Measurements from ENCODE around the gene CCPG1.
"Not testable (repeated sequence)": the region's sequence is repeated elsewhere in the genome, so short reads cannot be mapped to it uniquely, and the experiment has no call there.

Gene CCPG1

GRCh38 chr15:55446379-55447029 lies 38.3 kb upstream of the CCPG1 start:
- H3K27ac ChIP-seq (replicated peaks; ENCODE audit: low read length); H3K18ac ChIP-seq (ENCODE audit: low read length); H3K27me3 ChIP-seq (ENCODE audit: control insufficient read depth in 3 of 3, insufficient read depth in 3 of 3, low read depth in 1 of 3, low read length in 3 of 3); H3K4me2 ChIP-seq (ENCODE audit: insufficient read depth, low read length, poor library complexity, severe bottlenecking); H3K4me3 ChIP-seq (ENCODE audit: low read length in 2 of 2); DNase-seq (ENCODE audit: low spot score); H3K4ac ChIP-seq (ENCODE audit: low read length); H3K36me3 ChIP-seq (replicated peaks in 1 of 2; ENCODE audit: control insufficient read depth in 2 of 2, insufficient read depth in 2 of 2, low read length in 2 of 2); H2BK5ac ChIP-seq (ENCODE audit: low read length); H3K23ac ChIP-seq (ENCODE audit: low read depth, low read length, poor library complexity); H4K91ac ChIP-seq (ENCODE audit: low read depth, low read length, poor library complexity); H3K14ac ChIP-seq (ENCODE audit: low read length); H4K8ac ChIP-seq (ENCODE audit: low read depth, low read length); H2AK5ac ChIP-seq (ENCODE audit: low read depth, low read length); H2BK15ac ChIP-seq (ENCODE audit: low read length); H3K4me1 ChIP-seq (ENCODE audit: control insufficient read depth in 2 of 2, insufficient read depth in 1 of 2, low read depth in 1 of 2, low read length in 2 of 2); H3K79me1 ChIP-seq (ENCODE audit: low read depth, low read length); H2BK12ac ChIP-seq (ENCODE audit: low read length); H3K9ac ChIP-seq (ENCODE audit: low read depth, low read length, poor library complexity); H3K9me3 ChIP-seq (replicated peaks in 1 of 2; ENCODE audit: control insufficient read depth in 2 of 2, insufficient read depth in 1 of 2, low read depth in 1 of 2, low read length in 2 of 2); H2BK120ac ChIP-seq (ENCODE audit: low read depth, low read length); H2AFZ ChIP-seq (ENCODE audit: low read length): not testable (repeated sequence)
- WGBS, 2 donors (ENCODE audit: extremely low coverage in 2 of 2, insufficient read length in 2 of 2, insufficient replicate concordance in 1 of 2), result no CpG with 5 or more reads among the region's 41 CpGs

- H2BK120ac ChIP-seq (ENCODE audit: low read depth, low read length); H2AK5ac ChIP-seq (ENCODE audit: low read depth, low read length); H3K4me2 ChIP-seq (ENCODE audit: insufficient read depth, low read length, poor library complexity, severe bottlenecking); H2BK5ac ChIP-seq (ENCODE audit: low read length); H3K18ac ChIP-seq (ENCODE audit: low read length); H3K14ac ChIP-seq (ENCODE audit: low read length); DNase-seq (ENCODE audit: low spot score); H3K9me3 ChIP-seq (replicated peaks in 1 of 2; ENCODE audit: control insufficient read depth in 2 of 2, insufficient read depth in 1 of 2, low read depth in 1 of 2, low read length in 2 of 2); H3K23ac ChIP-seq (ENCODE audit: low read depth, low read length, poor library complexity); H2BK15ac ChIP-seq (ENCODE audit: low read length); H4K8ac ChIP-seq (ENCODE audit: low read depth, low read length); H3K4me1 ChIP-seq (ENCODE audit: control insufficient read depth in 2 of 2, insufficient read depth in 1 of 2, low read depth in 1 of 2, low read length in 2 of 2); H3K9ac ChIP-seq (ENCODE audit: low read depth, low read length, poor library complexity); H3K36me3 ChIP-seq (replicated peaks in 1 of 2; ENCODE audit: control insufficient read depth in 2 of 2, insufficient read depth in 2 of 2, low read length in 2 of 2); H3K79me1 ChIP-seq (ENCODE audit: low read depth, low read length); H3K4ac ChIP-seq (ENCODE audit: low read length); H2AFZ ChIP-seq (ENCODE audit: low read length); H3K27me3 ChIP-seq (ENCODE audit: control insufficient read depth in 3 of 3, insufficient read depth in 3 of 3, low read depth in 1 of 3, low read length in 3 of 3); H4K91ac ChIP-seq (ENCODE audit: low read depth, low read length, poor library complexity); H2BK12ac ChIP-seq (ENCODE audit: low read length); H3K4me3 ChIP-seq (ENCODE audit: low read length in 2 of 2); H3K27ac ChIP-seq (replicated peaks; ENCODE audit: low read length): not testable (repeated sequence)
- WGBS, 2 donors (ENCODE audit: extremely low coverage in 2 of 2, insufficient read length in 2 of 2, insufficient replicate concordance in 1 of 2), result no CpG with 5 or more reads among the region's 27 CpGs
These were observed 37.8 kb upstream of the CCPG1 start for GRCh38 chr15:55445936-55446335.

GRCh38 chr15:55443141-55443540 lies 35.0 kb upstream of the CCPG1 start:
- not testable (repeated sequence) for DNase-seq (ENCODE audit: low spot score); H3K27ac ChIP-seq (replicated peaks; ENCODE audit: low read length); H3K18ac ChIP-seq (ENCODE audit: low read length); H3K23ac ChIP-seq (ENCODE audit: low read depth, low read length, poor library complexity); H2AK5ac ChIP-seq (ENCODE audit: low read depth, low read length); H3K4ac ChIP-seq (ENCODE audit: low read length); H4K8ac ChIP-seq (ENCODE audit: low read depth, low read length); H3K9ac ChIP-seq (ENCODE audit: low read depth, low read length, poor library complexity); H3K4me3 ChIP-seq (ENCODE audit: low read length in 2 of 2); H4K91ac ChIP-seq (ENCODE audit: low read depth, low read length, poor library complexity); H3K27me3 ChIP-seq (ENCODE audit: control insufficient read depth in 3 of 3, insufficient read depth in 3 of 3, low read depth in 1 of 3, low read length in 3 of 3); H3K4me1 ChIP-seq (ENCODE audit: control insufficient read depth in 2 of 2, insufficient read depth in 1 of 2, low read depth in 1 of 2, low read length in 2 of 2); H3K14ac ChIP-seq (ENCODE audit: low read length); H2AFZ ChIP-seq (ENCODE audit: low read length); H2BK15ac ChIP-seq (ENCODE audit: low read length); H2BK5ac ChIP-seq (ENCODE audit: low read length); H2BK120ac ChIP-seq (ENCODE audit: low read depth, low read length); H3K4me2 ChIP-seq (ENCODE audit: insufficient read depth, low read length, poor library complexity, severe bottlenecking); H3K79me1 ChIP-seq (ENCODE audit: low read depth, low read length); H3K36me3 ChIP-seq (replicated peaks in 1 of 2; ENCODE audit: control insufficient read depth in 2 of 2, insufficient read depth in 2 of 2, low read length in 2 of 2); H3K9me3 ChIP-seq (replicated peaks in 1 of 2; ENCODE audit: control insufficient read depth in 2 of 2, insufficient read depth in 1 of 2, low read depth in 1 of 2, low read length in 2 of 2)
- H2BK12ac ChIP-seq (ENCODE audit: low read length), result peak overlapping the region; percentile 22
- WGBS, 2 donors (ENCODE audit: extremely low coverage in 2 of 2, insufficient read length in 2 of 2, insufficient replicate concordance in 1 of 2), result no CpG with 5 or more reads among the region's 15 CpGs

GRCh38 chr15:55434989-55435825 lies 27.0 kb upstream of the CCPG1 start:
- peak; percentile 33 for DNase-seq (ENCODE audit: low spot score)
- H2BK12ac ChIP-seq (ENCODE audit: low read length), result no peak overlapping the region

More at GRCh38 chr15:55434989-55435825, 27.0 kb upstream of the CCPG1 start:
- Histone ChIP-seq H3K27ac (replicated peaks; ENCODE audit: low read length) (no peak overlapping the region), H2AK5ac (ENCODE audit: low read depth, low read length) (no peak overlapping the region), H3K23ac (ENCODE audit: low read depth, low read length, poor library complexity) (no peak overlapping the region), H4K91ac (ENCODE audit: low read depth, low read length, poor library complexity) (no peak overlapping the region), H3K36me3 (replicated peaks in 1 of 2; ENCODE audit: control insufficient read depth in 2 of 2, insufficient read depth in 2 of 2, low read length in 2 of 2) (no peaks in the 10 kb centered on the region), H3K14ac (ENCODE audit: low read length) (no peak overlapping the region), H3K18ac (ENCODE audit: low read length) (no peak overlapping the region), H2BK120ac (ENCODE audit: low read depth, low read length) (no peak overlapping the region), H3K4me2 (ENCODE audit: insufficient read depth, low read length, poor library complexity, severe bottlenecking) (no peak overlapping the region), H3K9ac (ENCODE audit: low read depth, low read length, poor library complexity) (no peak overlapping the region), H4K8ac (ENCODE audit: low read depth, low read length) (no peak overlapping the region), H3K9me3 (replicated peaks in 1 of 2; ENCODE audit: control insufficient read depth in 2 of 2, insufficient read depth in 1 of 2, low read depth in 1 of 2, low read length in 2 of 2) (no peaks in the 10 kb centered on the region), H2AFZ (ENCODE audit: low read length) (no peak overlapping the region), H3K4me1 (ENCODE audit: control insufficient read depth in 2 of 2, insufficient read depth in 1 of 2, low read depth in 1 of 2, low read length in 2 of 2) (no peaks in the 10 kb centered on the region), H3K4me3 (ENCODE audit: low read length in 2 of 2) (no peak overlapping the region), H2BK5ac (ENCODE audit: low read length) (no peak overlapping the region), H3K4ac (ENCODE audit: low read length) (no peak overlapping the region), H2BK15ac (ENCODE audit: low read length) (no peak overlapping the region), H3K27me3 (ENCODE audit: control insufficient read depth in 3 of 3, insufficient read depth in 3 of 3, low read depth in 1 of 3, low read length in 3 of 3) (no peaks in the 10 kb centered on the region), H3K79me1 (ENCODE audit: low read depth, low read length) (no peaks in the 10 kb centered on the region)
- no CpG with 5 or more reads among the region's 6 CpGs for WGBS, 2 donors (ENCODE audit: extremely low coverage in 2 of 2, insufficient read length in 2 of 2, insufficient replicate concordance in 1 of 2)
